MM.1S (cell line): ENCODE results near the gene RBBP6.

ENCODE experiments used
- DNase-seq: peaks from one replicate; pipeline ENCODE4 v3.0.0-alpha.2; 2015
- H2AFZ ChIP-seq: fragments of 300-600 bp; sonication (generic); 2 replicates; pipeline ENCODE4 v1.6.0; 2016; ENCODE audit warnings: antibody characterized with exemption, low read length
- H3F3A ChIP-seq: fragments of 300-600 bp; sonication (generic); 2 replicates; pipeline ENCODE4 v1.6.1; 2016; ENCODE audit warnings: mild to moderate bottlenecking, antibody characterized with exemption, low read length, moderate library complexity, mixed read lengths; ENCODE audit not compliant: insufficient read depth
- H3K27ac ChIP-seq: fragments of 300-600 bp; sonication (generic); 2 replicates; pipeline ENCODE4 v1.5.1; 2016; ENCODE audit warnings: mild to moderate bottlenecking, low read length
- H3K27me3 ChIP-seq: fragments of 300-600 bp; sonication (generic); replicated peaks from 2 replicates; pipeline ENCODE4 v1.6.0; 2016; ENCODE audit warnings: low read length; ENCODE audit not compliant: insufficient read depth
- H3K36me3 ChIP-seq: fragments of 300-600 bp; sonication (generic); replicated peaks from 2 replicates; pipeline ENCODE4 v1.6.1; 2016; ENCODE audit warnings: mild to moderate bottlenecking, low read length, mixed read lengths; ENCODE audit not compliant: insufficient read depth
- H3K4me1 ChIP-seq: fragments of 300-600 bp; sonication (generic); 2 replicates; pipeline ENCODE4 v1.6.1; 2016; ENCODE audit warnings: low read length, mixed read lengths
- H3K4me2 ChIP-seq: fragments of 300-600 bp; sonication (generic); 2 replicates; pipeline ENCODE4 v1.6.0; 2016; ENCODE audit warnings: low read depth, low read length
- H3K4me3 ChIP-seq: fragments of 300-600 bp; sonication (generic); 2 replicates; pipeline ENCODE4 v1.5.1; 2016; ENCODE audit warnings: low read length, mixed read lengths
- H3K79me2 ChIP-seq: fragments of 300-600 bp; sonication (generic); 2 replicates; pipeline ENCODE4 v1.6.1; 2016; ENCODE audit warnings: mixed run types, low read length, mixed read lengths
- H3K9ac ChIP-seq: fragments of 300-600 bp; sonication (generic); 2 replicates; pipeline ENCODE4 v1.6.1; 2016; ENCODE audit warnings: low read length, mixed read lengths
- H3K9me2 ChIP-seq: fragments of 300-600 bp; sonication (generic); replicated peaks from 2 replicates; pipeline ENCODE4 v1.6.1; 2016; ENCODE audit warnings: mild to moderate bottlenecking, low read length, mixed read lengths; ENCODE audit not compliant: insufficient read depth
- H3K9me3 ChIP-seq: fragments of 300-600 bp; sonication (generic); replicated peaks from 2 replicates; pipeline ENCODE4 v1.6.1; 2016; ENCODE audit warnings: mild to moderate bottlenecking, low read length, mixed read lengths; ENCODE audit not compliant: insufficient read depth
- H4K20me1 ChIP-seq: fragments of 300-600 bp; sonication (generic); 2 replicates; pipeline ENCODE4 v1.6.1; 2016; ENCODE audit warnings: mild to moderate bottlenecking, low read length, moderate library complexity, mixed read lengths; ENCODE audit not compliant: insufficient read depth
- EZH2 ChIP-seq: fragments of 300-600 bp; sonication (generic); optimal IDR thresholded peaks from 2 replicates; pipeline ENCODE3; 2017; ENCODE audit warnings: low read depth, mild to moderate bottlenecking, antibody characterized with exemption, low read length, mixed read lengths
- EZH2phosphoT487 ChIP-seq: fragments of 300-600 bp; sonication (generic); IDR thresholded peaks from 2 replicates; pipeline ENCODE4 v1.6.1; 2018; ENCODE audit warnings: antibody characterized with exemption, low read length
- TF ChIP-seq, protein P1 (sequence below): fragments of 300-600 bp; sonication (generic); IDR thresholded peaks from 2 replicates; pipeline ENCODE4 v1.5.1; 2016; ENCODE audit warnings: antibody characterized with exemption, low read length, mixed read lengths

RBBP6 gene

GRCh38 chr16:24544640-24545039, 5.3 kb downstream of the RBBP6 start:
- TF ChIP-seq, protein P1, sequence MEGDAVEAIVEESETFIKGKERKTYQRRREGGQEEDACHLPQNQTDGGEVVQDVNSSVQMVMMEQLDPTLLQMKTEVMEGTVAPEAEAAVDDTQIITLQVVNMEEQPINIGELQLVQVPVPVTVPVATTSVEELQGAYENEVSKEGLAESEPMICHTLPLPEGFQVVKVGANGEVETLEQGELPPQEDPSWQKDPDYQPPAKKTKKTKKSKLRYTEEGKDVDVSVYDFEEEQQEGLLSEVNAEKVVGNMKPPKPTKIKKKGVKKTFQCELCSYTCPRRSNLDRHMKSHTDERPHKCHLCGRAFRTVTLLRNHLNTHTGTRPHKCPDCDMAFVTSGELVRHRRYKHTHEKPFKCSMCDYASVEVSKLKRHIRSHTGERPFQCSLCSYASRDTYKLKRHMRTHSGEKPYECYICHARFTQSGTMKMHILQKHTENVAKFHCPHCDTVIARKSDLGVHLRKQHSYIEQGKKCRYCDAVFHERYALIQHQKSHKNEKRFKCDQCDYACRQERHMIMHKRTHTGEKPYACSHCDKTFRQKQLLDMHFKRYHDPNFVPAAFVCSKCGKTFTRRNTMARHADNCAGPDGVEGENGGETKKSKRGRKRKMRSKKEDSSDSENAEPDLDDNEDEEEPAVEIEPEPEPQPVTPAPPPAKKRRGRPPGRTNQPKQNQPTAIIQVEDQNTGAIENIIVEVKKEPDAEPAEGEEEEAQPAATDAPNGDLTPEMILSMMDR, result no peak
- TF ChIP-seq EZH2phosphoT487, result no peak
- TF ChIP-seq EZH2, result no peak
- Histone ChIP-seq H3K9ac (no peak overlapping the region), H3K27ac (no peak overlapping the region), H3K9me3 (no peaks in the 10 kb centered on the region), H2AFZ (no peak overlapping the region), H3K4me3 (no peak overlapping the region), H3K79me2 (peaks cover 99% of the 10 kb centered on the region), H3K36me3 (peaks cover 15% of the 10 kb centered on the region), H3K4me1 (peaks cover 8% of the 10 kb centered on the region), H3K27me3 (no peaks in the 10 kb centered on the region), H4K20me1 (peaks cover 25% of the 10 kb centered on the region), H3F3A (peaks cover 15% of the 10 kb centered on the region), H3K9me2 (no peaks in the 10 kb centered on the region), H3K4me2 (no peak overlapping the region)
- no peak for DNase-seq

- Histone ChIP-seq H3F3A (no peaks in the 10 kb centered on the region), H3K4me3 (no peak overlapping the region), H3K27ac (no peak overlapping the region), H3K27me3 (no peaks in the 10 kb centered on the region), H3K4me1 (no peaks in the 10 kb centered on the region), H4K20me1 (peaks cover 3% of the 10 kb centered on the region; the same call in 1 of the 2 replicates), H3K36me3 (peaks cover 16% of the 10 kb centered on the region), H3K4me2 (no peak overlapping the region), H3K9me2 (no peaks in the 10 kb centered on the region), H3K79me2 (peaks cover 84% of the 10 kb centered on the region), H3K9me3 (no peaks in the 10 kb centered on the region), H2AFZ (no peak overlapping the region), H3K9ac (no peak overlapping the region)
- no peak for DNase-seq
- TF ChIP-seq EZH2, result no peak
- TF ChIP-seq EZH2phosphoT487, result no peak
- TF ChIP-seq, protein P1, result no peak
These were observed 10.9 kb downstream of the RBBP6 start for GRCh38 chr16:24550295-24550694.

DNA sequence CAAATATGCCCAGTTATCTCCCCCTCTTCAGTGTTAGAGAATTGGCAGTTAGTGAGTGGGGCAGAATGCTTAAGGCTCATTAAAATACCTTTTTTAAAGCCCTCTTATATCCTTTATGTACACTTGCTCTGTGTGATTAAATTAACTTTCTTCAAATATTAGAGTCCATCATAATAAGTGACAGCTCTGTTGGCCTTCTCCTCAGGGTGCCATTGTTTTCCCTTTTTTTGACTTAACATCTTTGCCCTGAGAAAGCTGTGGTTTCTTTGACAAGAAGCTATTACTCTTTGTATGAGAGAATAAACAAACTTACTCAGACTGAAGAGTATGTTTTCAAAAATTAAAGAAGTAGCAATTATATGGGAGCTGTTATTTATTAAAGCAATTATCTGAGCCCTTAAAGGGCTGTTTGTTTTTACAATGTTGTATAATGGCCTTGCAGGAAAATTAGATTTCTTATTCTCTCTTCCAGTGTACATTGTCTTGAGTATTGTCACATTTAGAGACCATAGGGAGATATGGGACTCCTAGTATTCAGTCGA, 13.4 kb downstream of the RBBP6 start:
- H3K79me2 ChIP-seq, result peaks cover 60% of the 10 kb centered on the region
- peaks cover 14% of the 10 kb centered on the region for H3K36me3 ChIP-seq
- no peak overlapping the region for H3K4me2 ChIP-seq
- no peak overlapping the region for H3K27ac ChIP-seq
- H3K9me3 ChIP-seq, result no peaks in the 10 kb centered on the region
- DNase-seq, result no peak
- TF ChIP-seq, protein P1, result no peak
- no peak for TF ChIP-seq EZH2
- TF ChIP-seq EZH2phosphoT487, result no peak
- no peak overlapping the region for H3K9ac ChIP-seq
- H3K4me1 ChIP-seq, result no peaks in the 10 kb centered on the region
- no peak overlapping the region for H3K4me3 ChIP-seq
- H3K27me3 ChIP-seq, result no peaks in the 10 kb centered on the region
- no peak overlapping the region for H2AFZ ChIP-seq
- H4K20me1 ChIP-seq, result peaks cover 3% of the 10 kb centered on the region; the same call in 1 of the 2 replicates
- H3K9me2 ChIP-seq, result no peaks in the 10 kb centered on the region
- H3F3A ChIP-seq, result 0 out of 2 replicates have a peak, but pooled peaks cover 6% of the 10 kb centered on the region
